Measurements from ENCODE around the gene LUC7L. TPM values are rescaled to one million over a fixed set of nuclear protein-coding genes. Genes with fewer than 3 reads are reported as not detected.
"Not testable (repeated sequence)": the region's sequence is repeated elsewhere in the genome, so short reads cannot be mapped to it uniquely, and the experiment has no call there.

The LUC7L gene
- total RNA-seq, 2 experiments from 2014 or later = 57.0 to 60.8 TPM

- H3K27me3 Mint-ChIP-seq = peaks cover 16% of the 10 kb centered on the region
- H3K4me1 Mint-ChIP-seq (ENCODE audit: low read depth); H3K4me3 Mint-ChIP-seq; H3K9me3 Mint-ChIP-seq; CTCF ChIA-PET; DNase-seq; H3K27ac Mint-ChIP-seq; H3K36me3 Mint-ChIP-seq; POLR2A ChIA-PET; intact Hi-C loops (cut with micrococcal nuclease): not testable (repeated sequence)
Measured at GRCh38 chr16:153550-154216, 75.6 kb downstream of the LUC7L start.

DNA sequence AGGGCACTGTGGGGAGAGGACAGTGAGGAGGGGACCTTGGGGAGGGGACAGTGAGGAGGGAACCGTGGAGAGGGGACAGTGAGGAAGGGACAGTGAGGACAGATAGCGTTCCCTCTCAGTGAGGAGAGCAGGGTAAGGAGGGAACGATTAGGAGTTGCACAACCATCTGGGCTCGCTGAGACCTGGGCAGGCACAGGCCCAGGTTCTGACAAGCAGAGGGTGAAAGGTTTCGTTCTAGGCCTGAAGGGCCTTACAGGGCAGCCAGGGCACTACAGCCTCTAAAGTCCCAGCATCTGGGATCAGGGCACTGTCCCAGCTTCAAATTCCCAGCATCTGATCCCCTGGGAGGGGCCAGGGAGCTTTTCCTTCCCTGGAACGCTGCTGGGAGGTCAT lies 76.1 kb downstream of the LUC7L start:
- CTCF ChIA-PET; H3K27ac Mint-ChIP-seq; POLR2A ChIA-PET; H3K9me3 Mint-ChIP-seq; H3K4me1 Mint-ChIP-seq (ENCODE audit: low read depth); H3K4me3 Mint-ChIP-seq; H3K36me3 Mint-ChIP-seq; DNase-seq; intact Hi-C loops (cut with micrococcal nuclease): not testable (repeated sequence)
- H3K27me3 Mint-ChIP-seq = peaks cover 14% of the 10 kb centered on the region

DNA sequence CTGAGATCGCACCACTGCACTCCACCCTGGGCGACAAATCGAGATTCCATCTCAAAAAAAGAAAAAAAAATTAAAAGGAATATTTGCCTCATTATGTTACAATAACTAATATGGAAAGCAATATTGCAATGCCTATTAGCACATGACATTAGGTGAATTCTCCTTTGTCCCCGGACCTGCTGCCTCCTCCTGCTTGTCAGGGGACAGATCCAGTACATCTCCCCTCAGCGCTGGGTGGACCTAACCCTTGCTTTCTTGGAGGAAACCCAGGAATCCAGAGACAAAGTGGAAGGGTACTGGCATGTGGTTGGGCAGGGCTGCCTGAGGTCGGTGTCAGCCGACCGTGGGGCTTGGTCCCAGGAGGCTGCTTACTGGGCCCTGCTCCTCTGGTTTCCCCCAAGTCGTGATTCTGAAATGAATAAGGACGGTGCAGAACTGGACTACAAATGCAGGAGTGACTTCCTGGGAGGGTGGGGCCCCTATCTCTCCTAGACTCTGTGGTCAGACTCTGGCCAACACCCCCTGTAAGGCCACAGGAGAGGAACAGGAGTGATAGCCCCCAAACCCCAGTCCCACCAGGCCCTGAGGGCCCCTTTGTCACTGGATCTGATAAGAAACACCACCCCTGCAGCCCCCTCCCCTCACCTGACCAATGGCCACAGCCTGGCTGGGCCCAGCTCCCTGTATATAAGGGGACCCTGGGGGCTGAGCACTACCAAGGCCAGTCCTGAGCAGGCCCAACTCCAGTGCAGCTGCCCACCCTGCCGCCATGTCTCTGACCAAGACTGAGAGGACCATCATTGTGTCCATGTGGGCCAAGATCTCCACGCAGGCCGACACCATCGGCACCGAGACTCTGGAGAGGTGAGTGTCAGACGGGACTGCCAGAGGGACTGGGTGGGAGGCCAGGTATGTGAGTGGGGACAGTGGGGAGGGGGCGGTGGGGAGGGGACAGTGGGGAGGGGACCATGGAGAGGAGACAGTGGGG lies 76.8 kb downstream of the LUC7L start, which contains the start of gene HBZ:
HBZ (plus strand) TSS at position 504 of the 988 bp plus-strand sequence; CDS start at position 770, 266 bp downstream.
- peaks cover 5% of the 10 kb centered on the region for H3K4me1 Mint-ChIP-seq (ENCODE audit: low read depth)
- H3K4me3 Mint-ChIP-seq = no peak within 1 kb of the TSS
- no peaks in the 10 kb centered on the region for H3K36me3 Mint-ChIP-seq
- H3K27ac Mint-ChIP-seq = no peak within 1 kb of the TSS
- POLR2A ChIA-PET = no interaction called here
- DNase-seq = no peak
- CTCF ChIA-PET = no interaction called here
- peaks cover 14% of the 10 kb centered on the region for H3K27me3 Mint-ChIP-seq
- intact Hi-C loops (cut with micrococcal nuclease) = no loop called here
- no peaks in the 10 kb centered on the region for H3K9me3 Mint-ChIP-seq

GRCh38 chr16:149024-149660 lies 80.1 kb downstream of the LUC7L start:
- DNase-seq = no peak
- CTCF ChIA-PET = no interaction called here
- H3K27ac Mint-ChIP-seq = no peak overlapping the region
- no peaks in the 10 kb centered on the region for H3K36me3 Mint-ChIP-seq
- no peak overlapping the region for H3K4me3 Mint-ChIP-seq
- no peaks in the 10 kb centered on the region for H3K4me1 Mint-ChIP-seq (ENCODE audit: low read depth)
- intact Hi-C loops (cut with micrococcal nuclease) = no loop called here
- H3K9me3 Mint-ChIP-seq = no peaks in the 10 kb centered on the region
- POLR2A ChIA-PET = no interaction called here
- H3K27me3 Mint-ChIP-seq = peaks cover 4% of the 10 kb centered on the region

DNA sequence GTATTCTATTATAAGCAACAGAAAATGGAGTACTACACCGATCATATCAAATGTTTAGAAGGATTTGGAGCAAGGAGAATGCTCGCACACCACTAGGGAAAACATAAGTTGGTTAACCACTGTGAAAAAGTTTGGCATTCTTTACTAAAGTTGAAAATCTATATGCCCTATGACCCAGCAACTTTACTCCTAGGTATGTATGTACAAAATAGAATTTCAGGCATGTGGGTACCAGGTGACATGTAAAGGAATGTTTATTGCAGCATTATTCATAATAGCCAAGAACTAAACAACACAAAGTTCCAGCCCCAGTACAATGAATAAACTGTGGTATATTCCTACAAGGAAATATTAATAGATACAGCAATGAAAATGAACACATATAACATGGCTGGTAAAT lies 82.6 kb downstream of the LUC7L start:
- no peak overlapping the region for H3K27ac Mint-ChIP-seq
- H3K4me1 Mint-ChIP-seq (ENCODE audit: low read depth) = no peaks in the 10 kb centered on the region
- intact Hi-C loops (cut with micrococcal nuclease) = no loop called here
- DNase-seq = no peak
- no peaks in the 10 kb centered on the region for H3K36me3 Mint-ChIP-seq
- no peaks in the 10 kb centered on the region for H3K9me3 Mint-ChIP-seq
- no peak overlapping the region for H3K4me3 Mint-ChIP-seq
- POLR2A ChIA-PET = no interaction called here
- CTCF ChIA-PET = no interaction called here
- H3K27me3 Mint-ChIP-seq = peaks cover 8% of the 10 kb centered on the region

GRCh38 chr16:144797-145252 lies 84.4 kb downstream of the LUC7L start:
- Mint-ChIP-seq H3K36me3 (no peaks in the 10 kb centered on the region), H3K4me3 (no peak overlapping the region), H3K4me1 (ENCODE audit: low read depth) (no peaks in the 10 kb centered on the region), H3K9me3 (no peaks in the 10 kb centered on the region), H3K27me3 (peaks cover 5% of the 10 kb centered on the region), H3K27ac (no peak overlapping the region)
- ChIA-PET POLR2A (no interaction called here), CTCF (no interaction called here)
- DNase-seq = no peak
- intact Hi-C loops (cut with micrococcal nuclease) = no loop called here

GRCh38 chr16:143456-143855 lies 85.8 kb downstream of the LUC7L start:
- H3K9me3 Mint-ChIP-seq = no peaks in the 10 kb centered on the region
- no peak overlapping the region for H3K27ac Mint-ChIP-seq
- H3K36me3 Mint-ChIP-seq = no peaks in the 10 kb centered on the region
- no peak overlapping the region for H3K4me3 Mint-ChIP-seq
- intact Hi-C loops (cut with micrococcal nuclease) = no loop called here
- ChIA-PET POLR2A (no interaction called here), CTCF (interaction anchor here (1.0 kb wide), 1 partner anchor 77 kb away, joined by 3 read pairs; no protein-coding TSS in a partner anchor)
- no peaks in the 10 kb centered on the region for H3K4me1 Mint-ChIP-seq (ENCODE audit: low read depth)
- H3K27me3 Mint-ChIP-seq = peaks cover 5% of the 10 kb centered on the region
- DNase-seq = no peak

GRCh38 chr16:143047-143446 lies 86.2 kb downstream of the LUC7L start:
- DNase-seq = no peak
- Mint-ChIP-seq H3K27ac (no peak overlapping the region), H3K9me3 (no peaks in the 10 kb centered on the region), H3K27me3 (peaks cover 5% of the 10 kb centered on the region), H3K4me3 (no peak overlapping the region), H3K4me1 (ENCODE audit: low read depth) (no peaks in the 10 kb centered on the region), H3K36me3 (no peaks in the 10 kb centered on the region)
- POLR2A ChIA-PET = no interaction called here
- CTCF ChIA-PET = interaction anchor here (1.0 kb wide), 1 partner anchor 77 kb away, joined by 3 read pairs; no protein-coding TSS in a partner anchor
- intact Hi-C loops (cut with micrococcal nuclease) = no loop called here

- Mint-ChIP-seq H3K27ac (no peak overlapping the region), H3K9me3 (no peaks in the 10 kb centered on the region), H3K27me3 (peaks cover 5% of the 10 kb centered on the region), H3K4me1 (ENCODE audit: low read depth) (peaks cover 2% of the 10 kb centered on the region), H3K36me3 (peaks cover 2% of the 10 kb centered on the region), H3K4me3 (no peak overlapping the region)
- ChIA-PET CTCF (interaction anchor here (1.0 kb wide), 1 partner anchor 76 kb away, joined by 3 read pairs; no protein-coding TSS in a partner anchor), POLR2A (no interaction called here)
- intact Hi-C loops (cut with micrococcal nuclease) = no loop called here
- no peak for DNase-seq
Measured at GRCh38 chr16:142405-142967, 86.8 kb downstream of the LUC7L start.

GRCh38 chr16:140175-140857 lies 88.9 kb downstream of the LUC7L start:
- Mint-ChIP-seq H3K36me3 (peaks cover 6% of the 10 kb centered on the region), H3K27me3 (peaks cover 5% of the 10 kb centered on the region), H3K27ac (no peak overlapping the region), H3K9me3 (no peaks in the 10 kb centered on the region), H3K4me1 (ENCODE audit: low read depth) (peaks cover 10% of the 10 kb centered on the region), H3K4me3 (peak overlapping the region; percentile 35)
- intact Hi-C loops (cut with micrococcal nuclease) = no loop called here
- no peak for DNase-seq
- ChIA-PET CTCF (interaction anchor here (1.1 kb wide), 1 partner anchor 75 kb away, joined by 3 read pairs; no protein-coding TSS in a partner anchor), POLR2A (no interaction called here)

Data from activated CD4-positive, alpha-beta memory T cell treated with anti-CD3 and anti-CD28 coated beads for 36 hours (primary cell).